GM19452 (cell line): Measurements from ENCODE around the gene ACACA.

Experiments used
- ATAC-seq: cut with Tn5 transposase; IDR thresholded peaks from one replicate; pipeline ENCODE4 v1.9.1; 2021; ENCODE audit not compliant: unreplicated experiment

The ACACA gene

DNA sequence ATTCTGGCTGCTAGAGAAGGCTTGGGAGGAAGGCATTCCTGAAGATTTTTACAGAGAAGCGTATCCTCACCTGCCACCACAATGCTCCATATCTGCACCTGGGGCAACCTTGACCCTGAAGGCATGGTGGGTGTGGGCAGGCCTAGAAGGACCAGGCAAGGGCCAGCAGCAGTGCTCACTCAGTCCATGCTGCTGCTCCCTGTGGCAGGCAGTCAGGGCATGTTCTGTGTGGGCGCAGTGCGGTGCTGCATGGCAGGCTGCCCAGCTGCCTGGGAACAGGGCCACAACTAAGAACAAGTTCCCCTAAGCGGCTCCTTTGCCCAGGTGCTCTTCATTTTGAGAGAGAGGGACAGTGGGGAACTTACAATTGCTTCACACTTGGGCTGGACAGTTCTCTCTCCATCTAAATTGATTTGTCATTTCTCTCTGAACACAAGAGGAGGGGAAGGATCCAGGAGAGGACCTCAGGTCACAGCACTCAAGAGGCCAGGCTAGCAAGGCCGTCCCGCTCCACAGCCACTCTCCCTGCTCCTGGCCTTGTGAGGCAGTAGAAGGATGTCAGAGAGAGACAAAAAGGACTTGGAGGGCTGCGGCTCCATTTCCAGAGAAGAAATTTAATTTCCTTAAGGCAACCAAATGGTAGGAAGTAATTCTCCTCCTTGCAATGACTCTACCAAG is 299.1 kb downstream of the ACACA start:
- ATAC-seq, result no peak

DNA sequence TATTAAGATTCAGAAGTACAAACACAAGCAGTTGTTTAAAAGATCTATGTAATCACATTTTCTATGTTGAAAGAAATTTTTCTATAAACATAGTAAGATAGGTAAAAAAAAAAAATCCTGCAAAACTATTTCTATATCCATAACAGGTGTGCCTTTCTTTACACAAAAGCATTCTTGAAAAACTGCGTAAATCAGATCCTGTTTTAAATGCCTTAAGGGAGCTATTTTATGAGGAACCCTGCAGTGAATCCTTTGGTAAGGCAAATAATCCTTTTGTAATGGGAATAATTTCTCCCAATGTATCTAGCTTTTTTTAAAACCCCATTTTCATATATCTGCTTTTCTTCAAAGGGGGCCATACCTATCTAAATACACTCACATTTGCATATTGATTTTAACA is 300.6 kb downstream of the ACACA start:
- no peak for ATAC-seq

DNA sequence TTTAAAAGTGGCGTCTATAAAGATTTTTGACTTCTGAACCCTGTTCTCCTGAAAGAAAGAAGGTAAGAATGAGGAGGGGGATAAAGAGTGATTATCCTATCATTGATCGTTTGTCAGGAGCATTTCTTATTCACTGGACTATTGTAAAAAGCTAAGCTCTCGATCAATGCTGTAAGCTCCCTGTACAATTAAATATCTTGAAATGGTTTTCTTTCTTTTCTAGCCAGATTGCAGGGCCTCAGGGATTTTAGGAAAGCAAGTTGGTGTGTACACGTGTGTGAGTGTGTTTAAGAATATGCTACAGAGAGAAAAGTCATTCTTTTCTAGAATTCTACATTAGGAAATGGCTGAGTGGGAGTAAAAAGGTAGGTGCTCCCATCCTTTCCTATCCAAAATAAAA is 303.4 kb downstream of the ACACA start:
- no peak for ATAC-seq

DNA sequence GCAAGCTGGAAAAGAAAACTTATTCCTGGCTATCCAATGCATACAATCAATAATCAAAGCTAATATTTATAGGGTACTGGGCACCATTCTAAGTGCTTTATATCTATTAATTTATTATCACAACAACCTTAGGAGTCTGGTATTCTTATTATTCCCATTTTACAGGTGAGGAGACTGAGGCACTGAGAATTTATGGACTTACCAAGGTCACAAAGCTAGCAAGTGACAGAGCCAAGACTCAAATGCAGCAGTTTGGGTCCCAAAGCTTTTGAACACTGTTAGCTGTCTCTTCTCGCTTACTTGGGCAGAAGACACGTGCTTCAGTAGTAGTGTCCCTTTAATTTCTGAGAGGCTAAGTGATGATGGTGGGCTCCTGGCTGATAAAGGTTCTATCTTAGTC is 305.3 kb downstream of the ACACA start:
- no peak for ATAC-seq

DNA sequence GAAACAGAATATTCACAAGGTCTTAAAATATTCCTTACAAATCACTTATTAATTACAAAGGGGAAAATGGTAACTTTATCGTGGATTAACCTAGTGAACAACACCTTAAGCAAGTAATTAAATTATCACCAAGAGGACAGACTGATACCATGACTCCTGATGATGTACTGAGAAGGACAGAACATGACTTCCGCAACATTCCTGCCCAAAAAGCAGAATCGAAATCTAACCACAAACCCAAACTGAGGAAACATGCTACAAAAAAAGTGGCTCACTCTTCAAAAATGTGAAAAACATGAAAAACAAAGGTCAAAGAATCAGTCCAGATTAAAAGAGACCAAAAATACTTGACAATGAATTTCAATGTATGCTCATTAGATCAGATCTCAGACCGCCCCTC is 306.4 kb downstream of the ACACA start:
- no peak for ATAC-seq

DNA sequence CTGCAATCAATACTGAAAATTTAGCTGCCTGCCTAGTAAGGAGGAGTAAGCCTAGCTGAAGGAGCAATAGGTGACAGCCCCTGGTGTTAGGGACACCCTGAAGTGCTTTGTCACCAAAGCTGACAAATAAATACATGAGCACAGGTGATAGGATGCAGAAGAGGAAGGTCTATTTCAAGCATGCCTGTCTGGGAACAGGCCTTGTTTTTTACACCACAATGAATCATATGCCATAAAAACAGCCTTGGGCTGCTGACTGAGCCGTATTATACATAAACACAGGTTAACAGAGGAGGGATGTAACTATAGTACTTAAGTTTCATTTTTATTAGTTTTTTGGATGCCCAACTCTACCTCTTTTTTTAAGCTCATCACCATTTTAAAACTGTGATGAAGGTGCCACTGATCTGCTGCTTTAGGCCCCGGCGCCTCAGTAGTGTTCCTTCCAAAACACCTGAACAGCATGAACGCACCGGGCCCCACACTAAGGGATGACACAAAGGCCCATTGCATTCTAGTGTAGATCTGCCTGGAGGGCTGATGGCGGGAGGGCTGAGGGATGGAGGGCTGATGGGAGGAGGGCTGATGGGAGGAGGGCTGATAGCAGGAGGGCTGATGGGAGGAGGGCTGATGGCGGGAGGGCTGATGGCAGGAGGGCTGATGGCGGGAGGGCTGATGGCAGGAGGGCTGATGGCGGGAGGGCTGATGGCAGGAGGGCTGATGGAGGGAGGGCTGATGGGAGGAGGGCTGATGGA is 307.5 kb downstream of the ACACA start:
- no peak for ATAC-seq

DNA sequence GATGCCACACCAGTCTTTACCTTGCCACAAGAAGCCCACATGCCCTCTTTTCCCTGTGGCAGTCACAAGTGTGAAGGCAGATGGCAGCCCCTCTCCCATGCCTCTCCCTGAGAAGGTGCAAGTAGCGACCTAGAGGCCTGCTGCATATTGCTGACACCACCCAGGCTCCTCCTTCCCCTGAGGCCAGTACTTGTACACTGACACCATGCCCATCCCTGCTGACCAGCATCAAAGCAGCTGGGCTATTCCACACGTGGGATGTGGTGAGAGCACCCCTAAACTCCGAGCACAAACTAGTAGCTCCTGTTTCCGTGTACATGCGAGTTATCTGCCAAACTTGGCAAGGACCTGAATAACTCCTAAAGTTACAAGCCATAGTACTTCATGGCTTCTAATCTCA is 308.5 kb downstream of the ACACA start:
- no peak for ATAC-seq

DNA sequence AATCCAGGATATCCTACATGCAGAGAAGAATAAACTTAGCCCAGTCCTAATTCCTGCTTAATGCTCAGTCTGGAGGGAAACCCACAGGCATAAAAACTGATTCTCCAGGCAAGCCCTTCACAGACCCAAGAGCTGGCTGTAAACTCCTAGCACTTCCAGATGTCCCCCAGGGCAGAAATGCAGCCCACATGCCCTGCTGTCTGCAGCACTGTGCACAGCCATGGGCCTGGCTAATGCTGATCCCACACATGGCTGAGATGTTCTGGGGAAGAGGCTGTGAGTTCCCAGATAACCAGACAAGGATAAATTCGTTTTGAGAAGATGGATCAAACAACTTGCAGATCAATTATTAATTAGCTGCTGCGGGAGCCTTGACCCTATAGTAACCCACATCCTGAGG is 309.5 kb downstream of the ACACA start:
- ATAC-seq, result no peak

DNA sequence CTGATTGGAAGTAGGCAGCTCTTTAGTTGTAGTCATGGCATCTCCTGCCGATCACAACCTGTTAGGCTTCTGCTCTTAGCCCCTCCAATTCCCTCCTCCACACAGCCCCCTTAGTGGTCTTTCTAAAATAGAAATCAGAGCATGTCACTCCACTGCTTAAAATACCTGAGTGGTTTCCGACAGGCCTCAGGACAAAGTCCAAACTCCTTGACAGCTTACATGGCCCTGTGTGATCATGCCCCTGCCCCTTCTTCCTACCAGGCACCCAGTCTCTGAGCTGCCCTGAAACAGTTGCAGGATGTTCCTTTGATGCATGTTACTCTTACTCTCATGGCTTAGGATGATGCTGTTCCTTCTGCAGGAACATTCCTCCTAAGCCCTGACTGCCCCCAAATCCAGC is 310.6 kb downstream of the ACACA start:
- no peak for ATAC-seq

DNA sequence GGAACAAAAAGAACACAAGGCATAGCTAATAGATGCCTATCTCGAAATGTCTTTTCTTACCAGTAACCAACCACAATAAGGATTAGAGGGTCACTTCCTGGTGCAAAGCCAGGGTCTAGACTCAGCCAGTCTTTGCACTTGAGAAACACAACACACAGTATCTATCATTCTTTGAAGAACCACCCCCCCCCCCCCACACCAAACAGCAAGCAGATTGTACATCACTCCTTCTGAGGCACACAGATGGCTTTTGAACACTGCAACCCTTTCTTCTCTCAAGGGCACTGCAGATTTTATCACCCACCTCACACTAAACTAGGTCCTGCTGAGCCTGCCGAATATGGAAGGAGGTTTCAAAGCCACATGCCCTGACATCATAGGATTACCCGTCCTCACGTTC is 312.2 kb downstream of the ACACA start:
- no peak for ATAC-seq

DNA sequence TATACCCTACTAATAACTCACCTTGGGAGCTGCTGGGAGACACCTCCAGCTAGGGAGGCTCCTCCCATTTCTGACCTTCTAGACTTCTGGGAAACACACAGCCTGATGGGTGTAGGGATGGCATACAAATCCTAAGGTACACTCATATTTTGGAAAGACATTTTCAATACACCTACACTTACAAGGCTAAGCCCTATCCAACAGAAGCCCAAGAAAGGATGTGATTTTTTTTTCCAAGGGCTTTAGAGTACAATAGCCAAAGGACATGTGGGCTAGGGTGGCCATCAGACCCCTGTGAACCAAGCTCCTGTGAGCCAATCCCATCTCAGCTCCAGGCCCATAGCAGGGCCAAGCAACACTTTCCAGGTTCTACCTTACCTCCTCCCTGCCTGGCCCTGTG is 313.9 kb downstream of the ACACA start:
- no peak for ATAC-seq

DNA sequence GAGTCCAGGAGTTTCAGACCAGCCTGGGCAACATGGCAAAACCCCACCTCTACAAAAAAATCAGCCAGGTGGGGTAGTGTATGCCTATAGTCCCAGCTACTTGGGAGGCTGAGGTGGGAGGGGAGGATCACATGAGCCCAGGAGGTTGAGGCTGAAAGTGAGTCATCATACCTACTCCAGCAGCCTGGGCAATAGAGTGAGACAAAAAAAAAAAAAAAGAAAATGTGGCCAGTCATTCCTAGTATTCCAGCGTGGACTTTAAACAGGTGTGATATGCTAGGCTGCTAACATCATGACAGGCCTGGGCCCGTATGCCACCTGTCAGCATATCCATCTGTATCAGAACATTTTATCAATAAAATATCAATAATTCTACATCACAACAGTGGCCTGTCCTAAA is 314.6 kb downstream of the ACACA start:
- no peak for ATAC-seq

DNA sequence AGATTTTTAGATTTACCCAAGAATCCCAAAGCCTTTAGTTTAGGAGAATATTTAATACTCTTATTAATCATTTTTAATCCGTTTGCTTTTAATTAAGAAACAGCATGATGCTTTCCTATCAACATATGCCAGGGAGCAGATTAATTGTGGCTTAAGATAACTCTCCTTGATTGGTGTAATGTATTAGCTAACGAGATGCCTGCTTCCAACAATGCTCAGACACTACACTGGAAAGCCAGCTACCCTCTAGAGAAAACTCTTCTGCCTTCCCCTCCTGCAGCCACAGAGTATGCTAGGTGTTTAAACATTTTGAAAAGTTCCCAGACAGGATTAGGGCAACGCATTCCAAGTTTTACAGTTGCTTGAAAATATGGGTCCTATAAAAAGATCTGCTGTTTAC is 315.7 kb downstream of the ACACA start:
- ATAC-seq, result no peak

DNA sequence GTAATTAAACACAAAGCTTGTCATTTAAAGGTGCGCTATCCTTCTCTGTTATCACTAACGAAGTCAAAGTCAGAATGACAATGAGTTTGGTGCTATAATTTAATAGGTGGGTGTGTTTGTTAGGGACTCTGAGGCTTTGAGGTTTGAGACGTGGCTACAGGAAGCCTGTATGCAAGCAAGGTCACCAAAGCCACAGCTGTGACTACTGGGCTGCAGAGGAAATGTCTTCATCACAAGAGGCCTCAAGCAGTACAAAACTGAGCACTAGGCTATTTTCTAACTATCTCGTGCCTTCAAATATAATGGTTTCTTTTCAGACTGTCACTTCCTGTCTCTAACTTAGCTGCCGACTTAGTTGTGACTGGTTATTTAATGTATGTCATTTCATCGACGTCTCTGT is 316.7 kb downstream of the ACACA start:
- ATAC-seq, result no peak

DNA sequence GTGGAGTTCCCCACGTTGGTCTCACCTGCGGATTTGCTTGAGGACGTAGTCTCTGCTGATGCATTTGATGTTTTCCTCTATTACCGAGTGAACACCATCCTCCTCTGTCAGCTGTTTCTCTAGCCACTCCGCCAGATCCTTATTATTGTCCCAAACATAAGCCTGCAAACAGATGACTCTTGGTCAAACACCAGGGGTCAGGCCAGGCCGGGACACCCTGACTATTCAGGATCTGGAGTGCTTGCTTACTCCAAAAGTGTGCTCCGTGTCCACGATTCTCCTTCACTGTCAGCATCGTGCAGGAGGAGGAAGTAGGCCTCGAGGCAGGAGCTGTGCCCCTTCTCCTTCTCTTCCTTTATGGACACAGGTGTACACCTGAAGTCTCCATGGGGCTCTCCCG is 317.7 kb downstream of the ACACA start:
- ATAC-seq, result no peak

DNA sequence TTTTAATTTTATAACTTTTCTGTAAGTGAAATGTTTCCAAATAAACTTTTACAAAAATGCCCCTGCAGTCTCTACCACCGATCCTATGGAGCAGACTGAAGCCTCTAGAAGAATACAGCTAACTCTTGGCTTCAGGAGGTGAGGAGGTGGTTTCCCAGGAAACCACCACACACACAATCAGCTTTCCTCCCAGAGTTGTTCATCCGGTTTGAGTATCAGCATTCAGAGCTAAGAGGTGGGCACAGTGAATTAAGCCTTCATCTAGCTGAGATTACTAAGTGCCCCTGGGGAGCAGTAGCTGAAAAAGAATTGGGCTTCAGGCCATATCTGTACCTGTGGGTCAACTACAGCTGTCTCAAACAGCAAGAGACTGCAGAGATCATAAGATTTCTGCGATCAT is 318.2 kb downstream of the ACACA start:
- ATAC-seq, result no peak

DNA sequence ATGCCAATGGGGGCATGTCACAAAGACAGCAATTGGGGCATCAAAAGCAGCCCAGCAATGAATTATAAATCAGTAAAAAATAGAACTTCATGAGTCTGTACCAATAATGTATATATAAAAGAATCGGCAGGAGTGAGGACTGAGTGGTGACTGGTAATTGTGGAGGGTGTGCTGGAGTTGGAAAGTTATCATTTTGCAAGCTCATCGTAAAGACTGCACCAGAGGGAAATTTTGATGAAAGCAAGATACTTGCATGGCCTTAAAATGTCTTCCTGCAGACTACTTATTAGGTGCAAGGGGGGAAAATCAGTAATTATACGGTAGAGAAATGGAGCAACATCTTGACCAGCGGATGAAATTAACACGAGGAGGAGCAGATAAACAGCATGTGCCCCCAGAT is 319.0 kb downstream of the ACACA start:
- no peak for ATAC-seq

DNA sequence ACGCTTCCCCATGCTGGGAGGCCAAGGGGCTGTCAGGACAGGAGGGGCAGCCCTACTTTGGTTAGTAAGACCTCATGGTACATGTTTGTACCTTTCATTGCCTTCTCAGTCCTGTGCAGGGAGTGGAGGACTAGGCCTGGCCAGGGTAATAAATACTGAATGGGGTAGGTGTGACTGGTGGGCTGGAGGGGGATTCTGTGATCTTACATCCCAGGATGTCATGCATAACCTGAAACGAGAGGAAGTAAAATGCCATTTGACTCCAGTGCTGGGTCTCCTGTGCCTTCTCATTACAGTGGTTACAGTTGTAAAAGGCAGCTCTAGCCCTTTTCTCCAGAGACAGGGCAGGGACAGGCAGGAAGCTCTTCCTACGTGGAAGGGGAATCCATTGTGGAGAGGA is 319.7 kb downstream of the ACACA start:
- no peak for ATAC-seq

DNA sequence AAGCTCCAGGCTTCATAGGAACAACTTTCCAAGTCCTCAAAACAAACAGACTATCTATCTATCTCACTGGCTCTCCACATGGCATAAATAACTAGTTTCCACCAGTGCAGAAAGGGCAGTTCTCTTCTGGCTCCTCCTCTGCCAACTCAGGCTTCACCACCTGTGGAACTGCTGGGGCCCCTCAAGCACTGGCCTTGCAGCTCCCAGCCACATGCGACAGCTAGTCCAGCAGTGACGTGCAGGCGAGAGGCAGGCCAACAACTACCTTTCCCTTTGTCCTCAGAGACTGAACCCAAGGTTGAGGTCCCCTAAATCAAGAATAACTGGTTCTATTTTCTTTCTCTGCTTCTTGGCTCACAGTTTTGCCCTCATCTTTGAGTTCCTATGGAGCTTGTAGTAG is 320.3 kb downstream of the ACACA start:
- no peak for ATAC-seq

DNA sequence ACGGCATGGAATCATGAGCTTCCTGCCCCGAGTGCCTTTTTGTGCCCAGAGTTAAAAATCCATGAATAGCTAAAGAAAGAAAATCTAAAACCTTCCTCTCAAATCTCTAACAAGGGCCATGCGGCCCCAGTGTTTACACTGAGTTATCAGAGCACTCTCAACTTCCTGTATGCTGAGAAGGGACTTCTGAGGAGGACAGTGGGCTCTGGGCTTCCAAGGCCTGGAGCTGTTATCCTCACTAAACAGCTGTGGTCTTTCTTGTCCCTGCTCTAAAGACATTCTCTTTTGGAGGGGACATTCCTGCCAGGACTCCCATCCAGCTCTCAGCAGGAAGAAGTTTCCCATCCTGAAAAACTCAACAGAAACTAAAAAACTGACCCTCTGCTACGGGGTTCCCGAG is 322.3 kb downstream of the ACACA start:
- ATAC-seq, result no peak

DNA sequence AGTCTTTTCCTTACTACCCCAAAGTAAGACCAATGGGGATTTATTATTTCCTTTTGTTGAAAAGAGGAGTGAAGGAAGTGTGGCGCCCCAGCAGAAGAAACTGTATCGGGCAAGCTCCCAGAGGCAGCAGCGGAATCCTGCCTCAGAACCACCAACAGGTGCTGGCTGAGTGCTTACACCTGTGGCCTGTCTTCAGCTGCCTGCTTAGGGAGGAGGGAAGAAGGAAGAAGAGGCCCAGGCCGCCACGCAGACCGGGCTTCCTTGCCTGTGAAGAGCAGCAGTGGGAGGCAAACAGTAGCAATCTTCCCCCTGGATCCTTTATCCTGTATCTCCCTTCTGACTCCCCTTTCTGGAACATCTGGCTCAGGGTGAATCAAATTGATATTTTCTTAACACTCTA is 323.2 kb downstream of the ACACA start:
- ATAC-seq, result no peak

DNA sequence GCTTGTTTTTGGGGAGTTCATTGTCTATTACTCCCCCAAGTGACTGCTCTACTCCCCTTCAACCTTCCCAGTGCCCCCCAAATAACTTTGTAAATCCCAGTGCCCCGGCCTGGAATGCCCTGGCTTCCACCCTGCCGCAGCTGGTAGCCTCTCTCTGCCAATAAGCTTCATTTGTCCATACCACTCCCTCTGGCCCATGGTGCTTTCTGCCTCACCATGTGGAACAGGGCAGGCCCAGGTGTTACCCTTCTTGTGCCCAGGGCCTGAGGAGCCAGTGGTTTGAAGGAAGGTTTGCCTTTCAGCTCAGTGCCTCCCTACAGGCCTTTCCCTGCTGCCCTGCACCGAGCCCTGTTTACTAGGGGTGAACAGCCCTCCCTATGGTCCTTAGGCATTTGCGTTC is 323.7 kb downstream of the ACACA start:
- no peak for ATAC-seq

DNA sequence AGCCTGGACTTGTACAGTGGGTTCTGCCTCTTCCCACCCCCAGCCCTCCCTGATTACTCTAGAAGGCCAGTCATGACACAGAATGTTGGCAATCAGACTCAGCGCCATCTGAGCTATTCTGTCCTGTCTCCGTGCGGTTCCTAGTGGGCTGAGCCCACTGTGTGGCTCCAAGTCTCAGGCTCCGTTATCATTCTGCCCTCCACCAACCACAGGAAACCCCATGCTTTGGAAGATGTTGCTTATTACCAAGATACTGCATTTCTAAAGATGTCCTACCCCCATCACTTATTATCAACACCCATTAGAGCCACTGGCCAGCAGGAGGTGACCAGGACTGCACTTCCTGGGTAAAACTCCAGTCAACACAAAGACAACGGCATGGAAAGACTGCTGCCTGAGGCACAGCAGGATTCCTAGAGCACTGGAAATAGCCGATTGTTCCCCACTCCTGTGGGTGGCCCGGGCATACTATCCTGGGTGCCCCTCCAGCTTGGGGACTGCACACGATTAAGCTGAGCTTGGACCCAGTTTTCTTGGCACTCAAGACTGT is 324.2 kb downstream of the ACACA start:
- no peak for ATAC-seq
